Ovary (tissue), 9 donors: ENCODE data around the gene ABHD17A. TPM values are rescaled to one million over a fixed set of nuclear protein-coding genes. Genes with fewer than 3 reads are reported as not detected.

Experiments
- DNase-seq, 5 donors: peaks; one replicate each; pipeline ENCODE4 v3.0.0-alpha.2; 2019 to 2020
- H3K27ac ChIP-seq, 2 donors: fragments of 200-600 bp; one replicate each; pipeline versions ENCODE4 v1.5.1 to v1.8.0; 2019 to 2022
- H3K27me3 ChIP-seq: fragments of 200-600 bp; one replicate; pipeline ENCODE4 v1.8.0; 2022
- H3K36me3 ChIP-seq: fragments of 200-600 bp; sonication (generic); one replicate; pipeline ENCODE4 v1.5.1; 2019
- H3K4me1 ChIP-seq: one replicate; pipeline ENCODE4 v1.8.1; 2013; ENCODE audit warnings: mild to moderate bottlenecking, moderate library complexity; ENCODE audit not compliant: insufficient read depth
- H3K4me3 ChIP-seq: fragments of 200-600 bp; sonication (generic); one replicate; pipeline ENCODE4 v1.5.1; 2017
- H3K9me3 ChIP-seq, 2 donors: fragments of 200-600 bp in 1 of 2; sonication (generic) in 1 of 2; one replicate each; pipeline versions ENCODE4 v1.5.1 to v1.8.1; 2013 to 2019; ENCODE audit warnings: mild to moderate bottlenecking in 1 of 2, moderate library complexity in 1 of 2
- EP300 ChIP-seq: sonication (generic); formaldehyde crosslinking; IDR thresholded peaks from one replicate; pipeline ENCODE4 v1.6.1; 2017; ENCODE audit warnings: antibody characterized with exemption
- POLR2A ChIP-seq: fragments of 450-650 bp; IDR thresholded peaks from one replicate; pipeline ENCODE4 v1.6.1; 2017; ENCODE audit warnings: antibody characterized with exemption, mild to moderate bottlenecking, moderate library complexity
- WGBS, 3 donors: extraction: QIAGEN DNeasy Blood & Tissue Kit in 1 of 3; methylation state at CpG; one replicate each; pipeline versions ENCODE4 v1.1.5 to v1.1.7; 2013 to 2017; 5-methylcytosine and 5-hydroxymethylcytosine counted together
- intact Hi-C, 4 donors: fragments of 100-400 bp; cut with DNase I; formaldehyde crosslinking; loops; one replicate each; pipeline versions ENCODE4 v1.11.0 to v1.15.1; 2022 to 2023
- polyA plus RNA-seq, 2 donors: library from polyadenylated mRNA; stranded (reverse); fragments of 200-250 nt in 1 of 2; fragments of 350-450 nt in 1 of 2; fragmentation: Illumina TruSeq in 1 of 2; extraction: RNeasy Lipid Tissue Mini Kit (QIAGEN cat#74804) in 1 of 2; gene quantifications; one replicate each; pipeline ENCODE4 v1.2.3, GENCODE V29; 2013 to 2014
- total RNA-seq, 7 donors: library from RNA; depleted of rRNA in 2 of 7; stranded (reverse); fragments of >200 nt in 2 of 7; fragmentation: NEBNext Ultra II Directional in 3 of 7; extraction: Animal tissue kit (Norgen Biotek cat#: 25700) in 3 of 7; gene quantifications; one replicate each; pipeline versions ENCODE4 v1.1.0 to v1.2.4, GENCODE V29; 2016 to 2023
- TF ChIP-seq, protein P1 (sequence below), 3 donors: fragments of 450-650 bp in 2 of 3; fragments of 200-600 bp in 1 of 3; IDR thresholded peaks; one replicate each; pipeline versions ENCODE4 v1.5.1 to v1.8.0; 2016 to 2022; ENCODE audit warnings: antibody characterized with exemption in 3 of 3, mild to moderate bottlenecking in 1 of 3
- donor health status: DM: no; HTN: no; CAD: no; lungs with moderate emphysema.
- donor health status: DM: no; HTN: no; CAD: no.
- donor health status: Bipolar disorder and iron deficiency.
- donor health status: DM: yes; HTN: yes; CAD: no.
- donor health status: DM: no; HTN: no; CAD: no.
- donor health status: DM: yes; HTN: yes; CAD: no.

Gene ABHD17A
- total and polyA plus RNA-seq, 9 donors: 0.57 to 87.3 (median 65.4) TPM

DNA sequence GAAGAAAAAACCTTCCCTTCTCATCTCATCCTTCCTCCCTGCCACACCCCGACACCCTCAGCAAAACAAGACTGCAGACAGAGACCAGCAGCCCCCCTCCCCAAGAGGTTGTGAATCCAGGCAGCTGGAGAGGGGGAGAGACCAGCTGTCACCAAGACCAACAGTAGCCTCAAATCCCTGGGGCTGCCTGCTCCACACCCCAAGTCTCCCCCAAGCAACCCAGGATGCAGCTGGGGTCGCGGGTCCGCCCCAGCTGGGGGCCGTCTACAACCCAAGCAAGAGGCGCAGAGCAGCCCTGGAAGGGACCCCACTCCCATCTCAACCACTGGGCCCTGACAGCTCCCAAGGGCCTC is 29.0 kb downstream of the ABHD17A start:
- Histone ChIP-seq H3K27me3 (no peaks in the 10 kb centered on the region), H3K27ac (peak overlapping the region; percentile 12 to 49), H3K4me3 (peak overlapping the region; percentile 16), H3K4me1 (peaks cover 26% of the 10 kb centered on the region), H3K9me3 (no peaks in the 10 kb centered on the region), H3K36me3 (no peaks in the 10 kb centered on the region)
- TF ChIP-seq EP300: no peak
- no peak for TF ChIP-seq POLR2A
- TF ChIP-seq, protein P1, sequence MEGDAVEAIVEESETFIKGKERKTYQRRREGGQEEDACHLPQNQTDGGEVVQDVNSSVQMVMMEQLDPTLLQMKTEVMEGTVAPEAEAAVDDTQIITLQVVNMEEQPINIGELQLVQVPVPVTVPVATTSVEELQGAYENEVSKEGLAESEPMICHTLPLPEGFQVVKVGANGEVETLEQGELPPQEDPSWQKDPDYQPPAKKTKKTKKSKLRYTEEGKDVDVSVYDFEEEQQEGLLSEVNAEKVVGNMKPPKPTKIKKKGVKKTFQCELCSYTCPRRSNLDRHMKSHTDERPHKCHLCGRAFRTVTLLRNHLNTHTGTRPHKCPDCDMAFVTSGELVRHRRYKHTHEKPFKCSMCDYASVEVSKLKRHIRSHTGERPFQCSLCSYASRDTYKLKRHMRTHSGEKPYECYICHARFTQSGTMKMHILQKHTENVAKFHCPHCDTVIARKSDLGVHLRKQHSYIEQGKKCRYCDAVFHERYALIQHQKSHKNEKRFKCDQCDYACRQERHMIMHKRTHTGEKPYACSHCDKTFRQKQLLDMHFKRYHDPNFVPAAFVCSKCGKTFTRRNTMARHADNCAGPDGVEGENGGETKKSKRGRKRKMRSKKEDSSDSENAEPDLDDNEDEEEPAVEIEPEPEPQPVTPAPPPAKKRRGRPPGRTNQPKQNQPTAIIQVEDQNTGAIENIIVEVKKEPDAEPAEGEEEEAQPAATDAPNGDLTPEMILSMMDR (IDR thresholded peaks at IDR 0.05): no peak
- intact Hi-C loops: no loop called here
- 61 to 75% (median 65%) methylated on average over 3 to 6 of the region's 6 CpGs for WGBS, 3 donors
- no peak for DNase-seq

DNA sequence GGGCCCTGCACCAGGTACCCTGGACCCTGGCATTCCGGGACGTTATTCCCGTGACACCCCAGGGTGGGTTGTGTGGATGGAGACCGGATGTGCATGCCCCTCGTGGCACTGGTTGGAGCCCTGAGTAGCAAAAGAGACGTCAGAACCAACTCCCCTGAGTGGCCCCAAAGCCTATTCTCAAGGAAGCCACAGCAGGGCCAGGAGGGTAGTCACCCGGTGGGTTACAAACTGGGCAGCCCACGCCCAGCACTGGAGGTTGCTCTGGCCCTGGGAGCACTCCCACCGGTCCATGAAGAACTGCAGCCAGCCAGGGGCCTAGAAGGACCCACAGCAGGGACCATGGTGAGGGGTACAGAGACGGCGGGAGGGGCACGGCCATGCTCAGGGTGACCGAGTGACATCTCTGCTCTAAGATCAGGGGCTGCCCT is 29.5 kb downstream of the ABHD17A start:
- no peaks in the 10 kb centered on the region for H3K36me3 ChIP-seq
- intact Hi-C loops: no loop called here
- DNase-seq: no peak
- H3K9me3 ChIP-seq: no peaks in the 10 kb centered on the region
- 59 to 81% (median 63%) methylated on average over 13 of the region's 13 CpGs for WGBS, 3 donors
- H3K27ac ChIP-seq: peak overlapping the region in 1 of 2 donors; percentile 49
- TF ChIP-seq, protein P1 (IDR thresholded peaks at IDR 0.05): no peak
- TF ChIP-seq POLR2A (no peak), EP300 (no peak)
- peaks cover 22% of the 10 kb centered on the region for H3K4me1 ChIP-seq
- H3K4me3 ChIP-seq: no peak overlapping the region
- no peaks in the 10 kb centered on the region for H3K27me3 ChIP-seq

DNA sequence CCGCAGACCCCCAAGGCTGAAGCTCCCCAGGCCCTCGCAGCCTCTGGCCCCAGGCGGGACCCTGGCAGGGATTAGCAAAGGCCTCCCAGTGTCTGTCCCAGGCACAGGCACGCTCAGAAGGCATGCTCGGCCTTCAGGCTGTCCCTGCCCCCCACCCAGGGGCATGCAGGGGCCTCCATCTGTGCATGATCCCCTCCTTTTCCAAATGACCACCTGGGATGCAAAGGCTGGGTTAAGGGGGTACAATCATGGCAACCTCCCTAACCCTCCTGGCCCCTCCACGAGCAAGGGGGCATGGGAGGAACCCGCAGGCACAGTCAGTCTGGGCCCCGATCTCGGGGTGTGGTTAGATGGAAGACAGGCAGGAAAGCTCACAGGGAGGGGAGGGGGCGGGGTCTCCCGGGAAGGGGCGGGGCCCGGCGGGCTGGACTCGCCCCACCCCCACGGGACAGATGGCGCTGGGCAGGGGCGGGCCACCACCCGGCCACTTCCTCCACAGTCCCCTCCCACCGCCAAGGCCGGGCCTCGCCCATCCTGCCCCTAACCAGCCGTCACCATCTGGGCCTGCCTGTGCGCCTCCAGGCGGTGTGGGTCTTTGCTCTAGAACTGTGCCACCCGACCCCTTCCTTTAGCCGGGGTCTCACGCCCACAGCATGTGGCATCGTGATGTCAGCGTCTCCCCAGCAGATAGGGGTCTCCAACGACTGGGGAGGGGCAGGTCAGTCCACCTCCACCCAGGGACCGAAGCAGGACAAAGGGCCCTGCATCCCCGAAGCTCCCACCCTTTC is 30.1 kb downstream of the ABHD17A start:
- no peaks in the 10 kb centered on the region for H3K36me3 ChIP-seq
- peaks cover 22% of the 10 kb centered on the region for H3K4me1 ChIP-seq
- TF ChIP-seq EP300 (no peak), POLR2A (no peak)
- TF ChIP-seq, protein P1 (IDR thresholded peaks at IDR 0.05): no peak
- intact Hi-C loops: no loop called here
- WGBS, 3 donors: 35 to 61% (median 55%) methylated on average over 24 to 33 of the region's 33 CpGs
- peak overlapping the region in 1 of 2 donors; percentile 49 for H3K27ac ChIP-seq
- H3K9me3 ChIP-seq: no peaks in the 10 kb centered on the region
- H3K27me3 ChIP-seq: no peaks in the 10 kb centered on the region
- DNase-seq: peak in 4 of 5 donors; percentile 62 to 71 (median 70)
- H3K4me3 ChIP-seq: no peak overlapping the region

DNA sequence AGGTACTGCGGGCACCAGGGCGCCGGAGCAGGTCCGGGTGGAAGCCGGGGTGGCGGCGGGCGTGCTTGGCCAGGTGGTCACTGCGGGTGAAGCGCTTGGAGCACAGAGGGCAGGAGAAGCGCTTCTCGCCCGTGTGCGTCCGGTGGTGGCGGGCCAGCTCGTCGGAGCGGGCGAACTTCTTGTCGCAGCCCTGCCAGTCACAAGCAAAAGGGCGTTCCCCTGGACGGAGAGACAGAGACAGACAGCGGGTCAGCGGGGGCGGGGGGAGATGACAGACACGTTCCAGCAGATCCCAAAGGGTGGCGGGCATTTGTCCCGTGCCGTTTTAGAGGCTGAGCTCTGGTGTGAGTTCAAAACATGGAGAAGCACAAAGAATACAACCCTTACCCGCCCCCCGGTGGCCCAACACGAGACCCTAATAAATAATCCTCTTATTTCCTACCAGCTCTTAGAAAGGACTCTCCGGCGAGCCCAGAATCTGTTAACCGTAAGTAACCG is 30.7 kb downstream of the ABHD17A start:
- peaks cover 16% of the 10 kb centered on the region for H3K4me1 ChIP-seq
- no peak for DNase-seq
- intact Hi-C loops: no loop called here

More for the DNA sequence above, 30.7 kb downstream of the ABHD17A start:
- H3K27me3 ChIP-seq: no peaks in the 10 kb centered on the region
- 86 to 88% (median 87%) methylated on average over 37 of the region's 37 CpGs for WGBS, 3 donors
- TF ChIP-seq EP300: no peak
- no peak for TF ChIP-seq POLR2A
- TF ChIP-seq, protein P1 (IDR thresholded peaks at IDR 0.05): no peak
- no peaks in the 10 kb centered on the region for H3K36me3 ChIP-seq
- no peak overlapping the region for H3K27ac ChIP-seq
- H3K4me3 ChIP-seq: no peak overlapping the region
- H3K9me3 ChIP-seq: no peaks in the 10 kb centered on the region
